ENCODE data around the gene SPATA22. TPM values are rescaled to one million over a fixed set of nuclear protein-coding genes. Genes with fewer than 3 reads are reported as not detected.
A peak's percentile ranks its signal among the peaks of the same experiment; 100 is the strongest.

The SPATA22 gene
- total and polyA plus RNA-seq, 2 experiments from 2014 or later: not detected

DNA sequence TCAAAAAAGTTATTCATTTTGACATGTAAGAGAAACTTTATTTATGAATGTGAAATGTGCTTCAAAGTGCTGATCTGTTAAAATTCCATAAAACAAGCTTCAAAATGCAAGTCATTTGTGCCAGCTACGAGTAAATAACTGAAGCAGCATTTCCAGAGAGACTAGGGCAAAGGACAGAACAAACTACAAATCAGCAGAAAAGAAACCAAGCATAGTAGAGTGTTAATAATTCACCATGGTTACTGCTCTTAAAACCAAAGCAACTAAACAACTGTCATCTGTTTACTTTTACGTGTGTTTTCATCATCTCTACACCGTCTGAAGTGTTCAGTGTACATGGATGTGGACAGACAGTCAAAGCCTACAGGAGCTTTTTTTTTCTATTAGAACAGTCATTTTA, 2.6 kb upstream of the SPATA22 start:
- H3K27ac ChIP-seq (ENCODE audit: low read depth): no peak overlapping the region
- H3K27ac Mint-ChIP-seq: no peak overlapping the region

More for the DNA sequence above, 2.6 kb upstream of the SPATA22 start:
- Histone ChIP-seq H3K4me2 (no peak overlapping the region), H3F3A (replicated peaks; ENCODE audit: low read depth) (no peaks in the 10 kb centered on the region), H3K9me2 (ENCODE audit: insufficient read depth) (no peaks in the 10 kb centered on the region), H3K36me3 (ENCODE audit: insufficient read depth) (no peaks in the 10 kb centered on the region), H3K4me3 (no peak overlapping the region), H3K27me3 (ENCODE audit: insufficient read depth) (no peaks in the 10 kb centered on the region), H2AFZ (peak overlapping the region; percentile 23; the same call in 1 of the 2 replicates), H4K20me1 (replicated peaks; ENCODE audit: insufficient read depth) (no peaks in the 10 kb centered on the region), H3K4me1 (ENCODE audit: insufficient read depth) (peaks cover 10% of the 10 kb centered on the region), H3K79me2 (replicated peaks; ENCODE audit: insufficient read depth) (no peaks in the 10 kb centered on the region)
- Mint-ChIP-seq H3K27me3 (ENCODE audit: insufficient read depth, low read depth, poor library complexity) (peaks cover 1% of the 10 kb centered on the region), H3K9me3 (no peaks in the 10 kb centered on the region; the same call in 2 of the 3 replicates), H3K4me1 (peaks cover 14% of the 10 kb centered on the region; the same call in 2 of the 3 replicates), H3K36me3 (ENCODE audit: low read depth) (no peaks in the 10 kb centered on the region), H3K4me3 (no peak overlapping the region)
- ATAC-seq: no peak
- no peak for DNase-seq (ENCODE audit: low spot score)
- TF ChIP-seq, protein P1, sequence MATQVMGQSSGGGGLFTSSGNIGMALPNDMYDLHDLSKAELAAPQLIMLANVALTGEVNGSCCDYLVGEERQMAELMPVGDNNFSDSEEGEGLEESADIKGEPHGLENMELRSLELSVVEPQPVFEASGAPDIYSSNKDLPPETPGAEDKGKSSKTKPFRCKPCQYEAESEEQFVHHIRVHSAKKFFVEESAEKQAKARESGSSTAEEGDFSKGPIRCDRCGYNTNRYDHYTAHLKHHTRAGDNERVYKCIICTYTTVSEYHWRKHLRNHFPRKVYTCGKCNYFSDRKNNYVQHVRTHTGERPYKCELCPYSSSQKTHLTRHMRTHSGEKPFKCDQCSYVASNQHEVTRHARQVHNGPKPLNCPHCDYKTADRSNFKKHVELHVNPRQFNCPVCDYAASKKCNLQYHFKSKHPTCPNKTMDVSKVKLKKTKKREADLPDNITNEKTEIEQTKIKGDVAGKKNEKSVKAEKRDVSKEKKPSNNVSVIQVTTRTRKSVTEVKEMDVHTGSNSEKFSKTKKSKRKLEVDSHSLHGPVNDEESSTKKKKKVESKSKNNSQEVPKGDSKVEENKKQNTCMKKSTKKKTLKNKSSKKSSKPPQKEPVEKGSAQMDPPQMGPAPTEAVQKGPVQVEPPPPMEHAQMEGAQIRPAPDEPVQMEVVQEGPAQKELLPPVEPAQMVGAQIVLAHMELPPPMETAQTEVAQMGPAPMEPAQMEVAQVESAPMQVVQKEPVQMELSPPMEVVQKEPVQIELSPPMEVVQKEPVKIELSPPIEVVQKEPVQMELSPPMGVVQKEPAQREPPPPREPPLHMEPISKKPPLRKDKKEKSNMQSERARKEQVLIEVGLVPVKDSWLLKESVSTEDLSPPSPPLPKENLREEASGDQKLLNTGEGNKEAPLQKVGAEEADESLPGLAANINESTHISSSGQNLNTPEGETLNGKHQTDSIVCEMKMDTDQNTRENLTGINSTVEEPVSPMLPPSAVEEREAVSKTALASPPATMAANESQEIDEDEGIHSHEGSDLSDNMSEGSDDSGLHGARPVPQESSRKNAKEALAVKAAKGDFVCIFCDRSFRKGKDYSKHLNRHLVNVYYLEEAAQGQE (IDR thresholded peaks at IDR 0.05; ENCODE audit: unreplicated experiment): no peak
- no peak for TF ChIP-seq POLR2AphosphoS5 (IDR thresholded peaks at IDR 0.05; ENCODE audit: low read depth)
- TF ChIP-seq, protein P2, sequence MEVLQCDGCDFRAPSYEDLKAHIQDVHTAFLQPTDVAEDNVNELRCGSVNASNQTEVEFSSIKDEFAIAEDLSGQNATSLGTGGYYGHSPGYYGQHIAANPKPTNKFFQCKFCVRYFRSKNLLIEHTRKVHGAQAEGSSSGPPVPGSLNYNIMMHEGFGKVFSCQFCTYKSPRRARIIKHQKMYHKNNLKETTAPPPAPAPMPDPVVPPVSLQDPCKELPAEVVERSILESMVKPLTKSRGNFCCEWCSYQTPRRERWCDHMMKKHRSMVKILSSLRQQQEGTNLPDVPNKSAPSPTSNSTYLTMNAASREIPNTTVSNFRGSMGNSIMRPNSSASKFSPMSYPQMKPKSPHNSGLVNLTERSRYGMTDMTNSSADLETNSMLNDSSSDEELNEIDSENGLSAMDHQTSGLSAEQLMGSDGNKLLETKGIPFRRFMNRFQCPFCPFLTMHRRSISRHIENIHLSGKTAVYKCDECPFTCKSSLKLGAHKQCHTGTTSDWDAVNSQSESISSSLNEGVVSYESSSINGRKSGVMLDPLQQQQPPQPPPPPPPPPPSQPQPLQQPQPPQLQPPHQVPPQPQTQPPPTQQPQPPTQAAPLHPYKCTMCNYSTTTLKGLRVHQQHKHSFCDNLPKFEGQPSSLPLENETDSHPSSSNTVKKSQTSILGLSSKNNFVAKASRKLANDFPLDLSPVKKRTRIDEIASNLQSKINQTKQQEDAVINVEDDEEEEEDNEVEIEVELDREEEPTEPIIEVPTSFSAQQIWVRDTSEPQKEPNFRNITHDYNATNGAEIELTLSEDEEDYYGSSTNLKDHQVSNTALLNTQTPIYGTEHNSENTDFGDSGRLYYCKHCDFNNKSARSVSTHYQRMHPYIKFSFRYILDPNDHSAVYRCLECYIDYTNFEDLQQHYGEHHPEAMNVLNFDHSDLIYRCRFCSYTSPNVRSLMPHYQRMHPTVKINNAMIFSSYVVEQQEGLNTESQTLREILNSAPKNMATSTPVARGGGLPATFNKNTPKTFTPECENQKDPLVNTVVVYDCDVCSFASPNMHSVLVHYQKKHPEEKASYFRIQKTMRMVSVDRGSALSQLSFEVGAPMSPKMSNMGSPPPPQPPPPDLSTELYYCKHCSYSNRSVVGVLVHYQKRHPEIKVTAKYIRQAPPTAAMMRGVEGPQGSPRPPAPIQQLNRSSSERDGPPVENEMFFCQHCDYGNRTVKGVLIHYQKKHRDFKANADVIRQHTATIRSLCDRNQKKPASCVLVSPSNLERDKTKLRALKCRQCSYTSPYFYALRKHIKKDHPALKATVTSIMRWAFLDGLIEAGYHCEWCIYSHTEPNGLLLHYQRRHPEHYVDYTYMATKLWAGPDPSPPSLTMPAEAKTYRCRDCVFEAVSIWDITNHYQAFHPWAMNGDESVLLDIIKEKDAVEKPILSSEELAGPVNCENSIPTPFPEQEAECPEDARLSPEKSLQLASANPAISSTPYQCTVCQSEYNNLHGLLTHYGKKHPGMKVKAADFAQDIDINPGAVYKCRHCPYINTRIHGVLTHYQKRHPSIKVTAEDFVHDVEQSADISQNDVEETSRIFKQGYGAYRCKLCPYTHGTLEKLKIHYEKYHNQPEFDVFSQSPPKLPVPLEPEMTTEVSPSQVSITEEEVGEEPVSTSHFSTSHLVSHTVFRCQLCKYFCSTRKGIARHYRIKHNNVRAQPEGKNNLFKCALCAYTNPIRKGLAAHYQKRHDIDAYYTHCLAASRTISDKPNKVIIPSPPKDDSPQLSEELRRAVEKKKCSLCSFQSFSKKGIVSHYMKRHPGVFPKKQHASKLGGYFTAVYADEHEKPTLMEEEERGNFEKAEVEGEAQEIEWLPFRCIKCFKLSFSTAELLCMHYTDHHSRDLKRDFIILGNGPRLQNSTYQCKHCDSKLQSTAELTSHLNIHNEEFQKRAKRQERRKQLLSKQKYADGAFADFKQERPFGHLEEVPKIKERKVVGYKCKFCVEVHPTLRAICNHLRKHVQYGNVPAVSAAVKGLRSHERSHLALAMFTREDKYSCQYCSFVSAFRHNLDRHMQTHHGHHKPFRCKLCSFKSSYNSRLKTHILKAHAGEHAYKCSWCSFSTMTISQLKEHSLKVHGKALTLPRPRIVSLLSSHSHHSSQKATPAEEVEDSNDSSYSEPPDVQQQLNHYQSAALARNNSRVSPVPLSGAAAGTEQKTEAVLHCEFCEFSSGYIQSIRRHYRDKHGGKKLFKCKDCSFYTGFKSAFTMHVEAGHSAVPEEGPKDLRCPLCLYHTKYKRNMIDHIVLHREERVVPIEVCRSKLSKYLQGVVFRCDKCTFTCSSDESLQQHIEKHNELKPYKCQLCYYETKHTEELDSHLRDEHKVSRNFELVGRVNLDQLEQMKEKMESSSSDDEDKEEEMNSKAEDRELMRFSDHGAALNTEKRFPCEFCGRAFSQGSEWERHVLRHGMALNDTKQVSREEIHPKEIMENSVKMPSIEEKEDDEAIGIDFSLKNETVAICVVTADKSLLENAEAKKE (CRISPR knock-in tag; IDR thresholded peaks at IDR 0.05): no peak
- no peak for TF ChIP-seq STAT1 (IDR thresholded peaks at IDR 0.05; ENCODE audit: unreplicated experiment)
- no peak for TF ChIP-seq EZH2 (IDR thresholded peaks at IDR 0.05; ENCODE audit: low read depth, unreplicated experiment)
- TF ChIP-seq ZNF331 (CRISPR knock-in tag; IDR thresholded peaks at IDR 0.05; ENCODE audit: low read depth): no peak
- TF ChIP-seq JUNB (IDR thresholded peaks at IDR 0.05; ENCODE audit: unreplicated experiment): no peak

Data from GM23338 (cell line).